AG04450 (cell line): ENCODE results near the gene KIAA1671. TPM values are rescaled to one million over a fixed set of nuclear protein-coding genes. Genes with fewer than 3 reads are reported as not detected.

Experiments
- CTCF ChIA-PET: fragments of 300-600, 350-600 bp; formaldehyde crosslinking; extraction: SDS; loops from one replicate; lab custom pipeline; 2022; ENCODE audit warnings: antibody characterized with exemption, inconsistent platforms; lab: Charles Lee
- POLR2A ChIA-PET: fragments of 350-600 bp; formaldehyde crosslinking; extraction: SDS; loops from one replicate; lab custom pipeline; 2021; ENCODE audit warnings: antibody characterized with exemption, inconsistent platforms; lab: Yijun Ruan, JAX
- DNase-seq: peaks from one replicate; pipeline ENCODE4 v3.0.0-alpha.2; 2011; ENCODE audit warnings: low read depth, low spot score
- H3K27ac ChIP-seq: one replicate; pipeline ENCODE4 v1.5.1; 2012; ENCODE audit warnings: low read depth, low read length, control low read depth
- H3K27me3 ChIP-seq: one replicate; pipeline ENCODE4 v1.6.0; 2012; ENCODE audit warnings: low read length; ENCODE audit not compliant: control insufficient read depth, insufficient read depth
- H3K4me3 ChIP-seq: 2 replicates; pipeline ENCODE4 v1.5.1; 2011; ENCODE audit warnings: mild to moderate bottlenecking, low read depth, low read length, control low read depth
- H3K9me3 ChIP-seq: 2 replicates; pipeline ENCODE4 v1.5.1; 2012; ENCODE audit warnings: low read length; ENCODE audit not compliant: control insufficient read depth, insufficient read depth
- CTCF ChIP-seq: IDR thresholded peaks from 2 replicates; pipeline ENCODE4 v1.5.1; 2011; ENCODE audit warnings: low read depth, low read length, control low read depth, inconsistent platforms
- polyA plus RNA-seq: library from polyadenylated mRNA; depleted of rRNA; stranded (reverse); fragments of >200 nt; gene quantifications from 2 replicates; pipeline ENCODE4 v1.2.3, GENCODE V29; 2011

KIAA1671 gene
- polyA plus RNA-seq, 1 experiment, result 0.02 TPM

DNA sequence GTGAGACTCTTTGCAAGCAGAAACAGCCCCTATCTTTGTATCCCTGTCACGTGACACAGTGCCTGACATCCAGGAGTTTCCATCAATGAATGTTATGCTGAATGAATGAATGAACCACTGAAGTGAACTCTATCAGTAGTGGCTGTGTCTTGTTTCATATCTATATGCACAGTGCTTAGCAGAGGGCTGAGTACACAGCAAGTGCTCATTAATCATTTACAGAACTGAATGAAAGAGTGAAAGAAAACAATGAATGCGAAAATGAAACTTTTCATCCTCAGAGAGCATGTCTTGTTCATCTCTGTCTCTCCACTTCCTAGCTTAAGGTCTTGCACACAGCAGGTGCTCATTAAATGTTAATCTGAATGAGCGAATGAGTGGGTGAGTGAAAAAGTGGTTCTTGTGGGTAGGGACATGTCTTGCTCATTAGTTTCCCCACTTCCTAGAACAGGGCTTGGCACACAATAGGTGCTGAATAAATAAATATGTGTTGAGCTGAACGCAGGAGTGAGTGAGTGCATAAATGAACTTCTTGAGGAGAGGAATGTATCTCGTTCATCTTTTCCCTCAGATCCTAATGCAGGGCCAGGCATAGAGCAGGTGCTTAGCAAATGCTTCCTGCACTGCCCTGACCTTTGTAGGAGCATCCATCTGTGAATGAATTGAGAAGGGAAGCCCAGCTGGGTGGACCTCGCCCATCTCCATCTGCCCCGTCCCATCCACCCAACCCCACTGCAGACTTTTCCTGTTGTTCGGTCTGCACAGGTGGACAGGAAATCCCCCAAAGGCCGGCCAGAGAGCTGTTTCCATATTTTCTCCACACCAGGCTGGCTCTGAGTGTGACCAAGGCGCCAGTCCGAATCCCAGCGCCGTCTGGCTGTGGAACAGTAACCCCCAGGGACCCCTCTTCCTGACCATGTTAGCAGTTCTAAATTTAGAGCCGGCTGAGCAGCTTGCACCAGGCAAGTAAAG is 133.7 kb downstream of the KIAA1671 start:
- ChIA-PET CTCF (no interaction called here), POLR2A (no interaction called here)
- Histone ChIP-seq H3K27me3 (no peaks in the 10 kb centered on the region), H3K9me3 (no peaks in the 10 kb centered on the region), H3K27ac (no peak overlapping the region), H3K4me3 (no peak overlapping the region)
- DNase-seq, result no peak
- no peak for TF ChIP-seq CTCF

- Histone ChIP-seq H3K9me3 (no peaks in the 10 kb centered on the region), H3K27me3 (no peaks in the 10 kb centered on the region), H3K27ac (no peak overlapping the region), H3K4me3 (no peak overlapping the region)
- DNase-seq, result no peak
- TF ChIP-seq CTCF, result no peak
- ChIA-PET CTCF (no interaction called here), POLR2A (no interaction called here)
Observed at GRCh38 chr22:25086902-25087282, 134.4 kb downstream of the KIAA1671 start.

GRCh38 chr22:25090225-25090890 is 137.8 kb downstream of the KIAA1671 start:
- Histone ChIP-seq H3K9me3 (no peaks in the 10 kb centered on the region), H3K27ac (no peak overlapping the region), H3K4me3 (no peak overlapping the region), H3K27me3 (no peaks in the 10 kb centered on the region)
- POLR2A ChIA-PET, result no interaction called here
- TF ChIP-seq CTCF, result no peak
- DNase-seq, result no peak
- CTCF ChIA-PET, result no interaction called here

DNA sequence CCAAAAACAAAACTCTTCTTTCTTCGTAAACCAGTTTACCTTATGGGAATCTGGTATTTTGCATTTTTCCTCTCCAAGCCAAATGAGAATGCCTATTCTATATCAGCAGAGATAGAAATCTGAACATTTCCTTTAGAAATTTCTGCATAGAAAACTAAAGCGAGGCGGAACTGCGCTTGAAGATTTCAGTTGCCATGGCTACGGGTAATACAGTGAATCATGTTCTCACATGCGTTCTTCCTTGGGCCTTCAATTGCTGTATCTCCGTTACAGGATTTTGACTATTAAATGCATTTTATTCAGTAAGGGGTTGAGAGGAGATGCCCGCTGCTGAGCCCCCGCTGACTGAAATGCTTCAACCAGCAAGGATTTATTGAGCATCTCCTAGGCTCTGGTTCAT is 138.9 kb downstream of the KIAA1671 start:
- Histone ChIP-seq H3K9me3 (no peaks in the 10 kb centered on the region), H3K4me3 (no peak overlapping the region), H3K27ac (no peak overlapping the region), H3K27me3 (no peaks in the 10 kb centered on the region)
- ChIA-PET CTCF (no interaction called here), POLR2A (no interaction called here)
- TF ChIP-seq CTCF, result no peak
- DNase-seq, result no peak

- ChIA-PET POLR2A (no interaction called here), CTCF (no interaction called here)
- H3K27me3 ChIP-seq, result no peaks in the 10 kb centered on the region
Observed at GRCh38 chr22:25092119-25092518, 139.6 kb downstream of the KIAA1671 start.

More at GRCh38 chr22:25092119-25092518, 139.6 kb downstream of the KIAA1671 start:
- H3K9me3 ChIP-seq, result no peaks in the 10 kb centered on the region
- H3K27ac ChIP-seq, result no peak overlapping the region
- TF ChIP-seq CTCF, result no peak
- no peak overlapping the region for H3K4me3 ChIP-seq
- no peak for DNase-seq
